Ishikawa (cell line): ENCODE data around the gene TP53TG5.

Experiments used
- CEBPB ChIP-seq: IDR thresholded peaks from 2 replicates; pipeline ENCODE4 v1.6.1; 2012
- CREB1 ChIP-seq: IDR thresholded peaks from 2 replicates; pipeline ENCODE4 v1.6.1; 2012; ENCODE audit warnings: low read depth
- EGR1 ChIP-seq: IDR thresholded peaks from 2 replicates; pipeline ENCODE4 v1.6.1; 2012
- EP300 ChIP-seq: IDR thresholded peaks from 2 replicates; pipeline ENCODE4 v1.6.1; 2012; ENCODE audit warnings: borderline replicate concordance
- FOXM1 ChIP-seq: IDR thresholded peaks from 2 replicates; pipeline ENCODE4 v1.6.1; 2012; ENCODE audit warnings: low read depth, borderline replicate concordance
- MAX ChIP-seq: IDR thresholded peaks from 2 replicates; pipeline ENCODE4 v1.6.1; 2012
- NFIC ChIP-seq: IDR thresholded peaks from 2 replicates; pipeline ENCODE4 v1.6.1; 2012
- RAD21 ChIP-seq: IDR thresholded peaks from 2 replicates; pipeline ENCODE4 v1.6.1; 2012; ENCODE audit warnings: low read depth
- REST ChIP-seq: IDR thresholded peaks from 2 replicates; pipeline ENCODE4 v1.6.1; 2012; ENCODE audit warnings: low read depth, mild to moderate bottlenecking
- TAF1 ChIP-seq: IDR thresholded peaks from 2 replicates; pipeline ENCODE4 v1.6.1; 2012; ENCODE audit warnings: low read depth, mild to moderate bottlenecking
- TCF12 ChIP-seq: IDR thresholded peaks from 2 replicates; pipeline ENCODE4 v1.6.1; 2012; ENCODE audit warnings: low read depth
- TEAD4 ChIP-seq: IDR thresholded peaks from 2 replicates; pipeline ENCODE4 v1.6.1; 2012
- USF1 ChIP-seq: IDR thresholded peaks from 2 replicates; pipeline ENCODE4 v1.6.1; 2012
- YY1 ChIP-seq: IDR thresholded peaks from 2 replicates; pipeline ENCODE4 v1.6.1; 2012; ENCODE audit warnings: low read depth
- ZBTB7A ChIP-seq: IDR thresholded peaks from 2 replicates; pipeline ENCODE4 v1.6.1; 2012; ENCODE audit warnings: low read depth

TP53TG5 gene

GRCh38 chr20:45392733-45393132 is 14.6 kb upstream of the TP53TG5 start:
- TF ChIP-seq CEBPB (no peak), FOXM1 (no peak), YY1 (no peak), TAF1 (no peak), REST (no peak), USF1 (no peak), TEAD4 (no peak), ZBTB7A (no peak), CREB1 (no peak), EGR1 (no peak), EP300 (no peak), NFIC (no peak), MAX (no peak), RAD21 (no peak), TCF12 (no peak)

GRCh38 chr20:45391559-45391958 is 13.4 kb upstream of the TP53TG5 start:
- TF ChIP-seq YY1 (no peak), USF1 (no peak), TAF1 (no peak), FOXM1 (no peak), CEBPB (no peak), CREB1 (no peak), NFIC (no peak), EP300 (no peak), TEAD4 (no peak), REST (no peak), MAX (no peak), ZBTB7A (no peak), RAD21 (no peak), EGR1 (no peak), TCF12 (no peak)

- TF ChIP-seq EP300 (no peak), RAD21 (no peak), CEBPB (no peak), TAF1 (no peak), TEAD4 (no peak), TCF12 (no peak), FOXM1 (no peak), YY1 (no peak), NFIC (no peak), CREB1 (no peak), MAX (no peak), REST (no peak), ZBTB7A (no peak), EGR1 (no peak)
These were observed 12.8 kb upstream of the TP53TG5 start for GRCh38 chr20:45390931-45391330.

GRCh38 chr20:45387274-45387673 is 9.1 kb upstream of the TP53TG5 start:
- no peak for TF ChIP-seq TCF12
- TF ChIP-seq TEAD4: no peak
- TF ChIP-seq RAD21: no peak
- no peak for TF ChIP-seq ZBTB7A
- TF ChIP-seq USF1: no peak
- TF ChIP-seq EP300: no peak
- no peak for TF ChIP-seq TAF1
- TF ChIP-seq FOXM1: no peak
- TF ChIP-seq MAX: no peak
- no peak for TF ChIP-seq EGR1
- no peak for TF ChIP-seq CREB1
- no peak for TF ChIP-seq NFIC
- no peak for TF ChIP-seq CEBPB
- TF ChIP-seq REST: no peak
- no peak for TF ChIP-seq YY1
